OCI-LY7 (cell line): Measurements from ENCODE around the gene FAM193A. TPM values are rescaled to one million over a fixed set of nuclear protein-coding genes. Genes with fewer than 3 reads are reported as not detected.

ENCODE experiments used
- BruUV-seq: library from RNA; stranded (reverse); fragments of 400-500 nt; replicated peaks from 2 replicates; lab custom pipeline; 2021; lab: Mats Ljungman, UMichigan
- CTCF ChIA-PET: fragments of 300-600 bp; sonication (Branson Sonifier 250); formaldehyde crosslinking; loops from one replicate; lab custom pipeline; 2022; ENCODE audit warnings: antibody characterized with exemption; ENCODE audit not compliant: unreplicated experiment; lab: Charles Lee
- POLR2A ChIA-PET: fragments of 300-600 bp; sonication (Branson Sonifier 250); formaldehyde crosslinking; loops from one replicate; lab custom pipeline; 2022; ENCODE audit warnings: antibody characterized with exemption; lab: Charles Lee
- DNase-seq: peaks from one replicate; pipeline ENCODE4 v3.0.0-alpha.2; 2015; ENCODE audit warnings: low spot score
- H2AFZ ChIP-seq: fragments of 200-600 bp; sonication (generic), shearing (Covaris generic); 2 replicates; pipeline ENCODE4 v1.6.1; 2014; ENCODE audit warnings: mild to moderate bottlenecking, antibody characterized with exemption, low read length, moderate library complexity
- H3K27ac ChIP-seq: fragments of 200-600 bp; sonication (generic); 2 replicates; pipeline ENCODE4 v1.5.1; 2014; ENCODE audit warnings: mixed run types, low read depth, mild to moderate bottlenecking, moderate library complexity, low read length, inconsistent platforms; ENCODE audit not compliant: poor library complexity, severe bottlenecking
- H3K36me3 ChIP-seq: fragments of 200-600 bp; sonication (generic); 2 replicates; pipeline ENCODE4 v1.6.1; 2014; ENCODE audit warnings: mild to moderate bottlenecking, antibody characterized with exemption, low read length, moderate library complexity, mixed read lengths; ENCODE audit not compliant: insufficient read depth
- H3K4me1 ChIP-seq: fragments of 200-600 bp; sonication (generic); 2 replicates; pipeline ENCODE4 v1.5.1; 2014; ENCODE audit warnings: mild to moderate bottlenecking, low read length; ENCODE audit not compliant: insufficient read depth, poor library complexity, severe bottlenecking
- H3K4me2 ChIP-seq: fragments of 200-600 bp; sonication (generic); 2 replicates; pipeline ENCODE4 v1.6.1; 2014; ENCODE audit warnings: mild to moderate bottlenecking, low read length
- H3K4me3 ChIP-seq: fragments of 200-600 bp; sonication (generic); 2 replicates; pipeline ENCODE4 v1.5.1; 2014; ENCODE audit warnings: mild to moderate bottlenecking, low read depth, low read length; ENCODE audit not compliant: poor library complexity, severe bottlenecking
- H3K79me2 ChIP-seq: fragments of 200-600 bp; sonication (generic); 2 replicates; pipeline ENCODE4 v1.6.1; 2016; ENCODE audit warnings: low read depth, mild to moderate bottlenecking, low read length, moderate library complexity, mixed read lengths; ENCODE audit not compliant: insufficient read depth
- H3K9me2 ChIP-seq: fragments of 200-600 bp; sonication (generic); 2 replicates; pipeline ENCODE4 v1.6.1; 2016; ENCODE audit warnings: mild to moderate bottlenecking, low read length, mixed read lengths; ENCODE audit not compliant: insufficient read depth
- H3K9me3 ChIP-seq: fragments of 200-600 bp; sonication (generic); 2 replicates; pipeline ENCODE4 v1.6.1; 2014; ENCODE audit warnings: mild to moderate bottlenecking, mixed run types, low read length, mixed read lengths
- H4K20me1 ChIP-seq: fragments of 200-600 bp; sonication (generic); 2 replicates; pipeline ENCODE4 v1.6.1; 2014; ENCODE audit warnings: mild to moderate bottlenecking, antibody characterized with exemption, low read length, moderate library complexity, mixed read lengths; ENCODE audit not compliant: insufficient read depth
- CTCF ChIP-seq: fragments of 200-600 bp; sonication (generic); conservative IDR thresholded peaks from 2 replicates; pipeline ENCODE4 v1.5.1; 2014; ENCODE audit warnings: mild to moderate bottlenecking, antibody characterized with exemption, low read length, moderate library complexity, mixed read lengths
- EZH2phosphoT487 ChIP-seq: fragments of 200-600 bp; sonication (generic); IDR thresholded peaks from 2 replicates; pipeline ENCODE4 v1.6.1; 2018; ENCODE audit warnings: low read depth, borderline replicate concordance, mild to moderate bottlenecking, mixed run types, antibody characterized with exemption, low read length, moderate library complexity, mixed read lengths
- intact Hi-C: fragments of 100-400 bp; cut with micrococcal nuclease; formaldehyde crosslinking; loops from one replicate; pipeline ENCODE4 v1.10.0; 2022; ENCODE audit not compliant: unreplicated experiment
- total RNA-seq, 2 experiments: library from RNA; depleted of rRNA in 1 of 2; stranded (reverse); fragments of >200 nt in 1 of 2; shearing (Covaris generic) in 1 of 2; gene quantifications; 2 replicates each; pipeline ENCODE4 v1.2.3, GENCODE V29; 2014 to 2022

The FAM193A gene
- total RNA-seq, 2 experiments from 2014 or later, result 17.8 to 36.7 TPM

GRCh38 chr4:2604614-2605013, 68.2 kb downstream of the FAM193A start:
- no peak for DNase-seq
- Histone ChIP-seq H2AFZ (no peak overlapping the region), H3K4me2 (no peak overlapping the region), H3K79me2 (peaks cover 60% of the 10 kb centered on the region), H3K27ac (no peak overlapping the region), H3K4me3 (no peak overlapping the region), H3K9me3 (no peaks in the 10 kb centered on the region), H4K20me1 (no peaks in the 10 kb centered on the region), H3K36me3 (0 out of 2 replicates have a peak, but pooled peaks cover 5% of the 10 kb centered on the region), H3K4me1 (peaks cover 24% of the 10 kb centered on the region), H3K9me2 (no peaks in the 10 kb centered on the region)
- TF ChIP-seq EZH2phosphoT487, result no peak
- no TSS peak for BruUV-seq
- intact Hi-C loops, result no loop called here
- ChIA-PET CTCF (no interaction called here), POLR2A (interaction anchor here (0.6 to 1.6 kb wide), 4 partner anchors 10 to 126 kb away, joined by 3 to 13 read pairs (median 4); no protein-coding TSS in a partner anchor)

GRCh38 chr4:2606960-2607506, 70.6 kb downstream of the FAM193A start:
- Histone ChIP-seq H3K9me2 (no peaks in the 10 kb centered on the region), H3K4me3 (no peak overlapping the region), H3K4me2 (no peak overlapping the region), H2AFZ (no peak overlapping the region), H3K9me3 (no peaks in the 10 kb centered on the region), H3K27ac (no peak overlapping the region), H3K4me1 (peaks cover 9% of the 10 kb centered on the region), H3K79me2 (peaks cover 49% of the 10 kb centered on the region), H4K20me1 (no peaks in the 10 kb centered on the region), H3K36me3 (no peaks in the 10 kb centered on the region)
- intact Hi-C loops, result no loop called here
- no peak for DNase-seq
- POLR2A ChIA-PET, result interaction anchor here (0.8 to 1.5 kb wide), 2 partner anchors 10 to 87 kb away, joined by 3 to 7 read pairs; no protein-coding TSS in a partner anchor
- TF ChIP-seq CTCF, result no peak
- TF ChIP-seq EZH2phosphoT487, result no peak
- CTCF ChIA-PET, result no interaction called here
- no TSS peak for BruUV-seq

- no TSS peak for BruUV-seq
Measured at GRCh38 chr4:2607822-2608221, 71.4 kb downstream of the FAM193A start.

More at GRCh38 chr4:2607822-2608221, 71.4 kb downstream of the FAM193A start:
- Histone ChIP-seq H3K27ac (no peak overlapping the region), H3K9me2 (no peaks in the 10 kb centered on the region), H3K79me2 (peaks cover 55% of the 10 kb centered on the region), H3K36me3 (no peaks in the 10 kb centered on the region), H3K4me3 (no peak overlapping the region), H3K4me1 (peaks cover 9% of the 10 kb centered on the region), H2AFZ (no peak overlapping the region), H4K20me1 (no peaks in the 10 kb centered on the region), H3K4me2 (no peak overlapping the region), H3K9me3 (no peaks in the 10 kb centered on the region)
- POLR2A ChIA-PET, result no interaction called here
- intact Hi-C loops, result no loop called here
- TF ChIP-seq EZH2phosphoT487, result no peak
- TF ChIP-seq CTCF, result no peak
- CTCF ChIA-PET, result no interaction called here
- no peak for DNase-seq
